ENCODE measurements around the gene ZNF844. TPM values are rescaled to one million over a fixed set of nuclear protein-coding genes. Genes with fewer than 3 reads are reported as not detected.

ZNF844 gene
- total and polyA plus RNA-seq, 4 donors, result 3.0 to 25.5 (median 7.2) TPM

GRCh38 chr19:12052091-12052496 lies 12.4 kb upstream of the ZNF844 start:
- no peak for TF ChIP-seq CTCF (IDR thresholded peaks at IDR 0.05; ENCODE audit: control extremely low read depth, extremely low read depth)
- Histone ChIP-seq H3K9me3 (ENCODE audit: control insufficient read depth in 4 of 4, insufficient read depth in 3 of 4, low read length in 3 of 4) (no peaks in the 10 kb centered on the region), H3K36me3 (ENCODE audit: control insufficient read depth in 4 of 4, insufficient read depth in 4 of 4, low read length in 4 of 4) (no peaks in the 10 kb centered on the region), H3K4me1 (ENCODE audit: control insufficient read depth in 5 of 5, insufficient read depth in 5 of 5, low read length in 5 of 5) (peaks cover 0 to 6% (median 0%) of the 10 kb centered on the region in 5 donors), H3K4me3 (peak overlapping the region; percentile 49), H3K9ac (ENCODE audit: insufficient read depth in 1 of 2, low read length in 2 of 2) (peak overlapping the region; percentile 23 to 28), H3K27ac (ENCODE audit: low read depth in 1 of 2, low read length in 1 of 2) (peak overlapping the region; percentile 53 to 72), H3K27me3 (ENCODE audit: control insufficient read depth in 3 of 3, insufficient read depth in 3 of 3, low read length in 2 of 3) (no peaks in the 10 kb centered on the region)
- DNase-seq, result peak in 2 of 3 donors; percentile 36 to 51
- WGBS, 2 donors, result 1% methylated on average over 14 of the region's 14 CpGs
- no peak for ATAC-seq (ENCODE audit: insufficient read depth, low FRiP score)

DNA sequence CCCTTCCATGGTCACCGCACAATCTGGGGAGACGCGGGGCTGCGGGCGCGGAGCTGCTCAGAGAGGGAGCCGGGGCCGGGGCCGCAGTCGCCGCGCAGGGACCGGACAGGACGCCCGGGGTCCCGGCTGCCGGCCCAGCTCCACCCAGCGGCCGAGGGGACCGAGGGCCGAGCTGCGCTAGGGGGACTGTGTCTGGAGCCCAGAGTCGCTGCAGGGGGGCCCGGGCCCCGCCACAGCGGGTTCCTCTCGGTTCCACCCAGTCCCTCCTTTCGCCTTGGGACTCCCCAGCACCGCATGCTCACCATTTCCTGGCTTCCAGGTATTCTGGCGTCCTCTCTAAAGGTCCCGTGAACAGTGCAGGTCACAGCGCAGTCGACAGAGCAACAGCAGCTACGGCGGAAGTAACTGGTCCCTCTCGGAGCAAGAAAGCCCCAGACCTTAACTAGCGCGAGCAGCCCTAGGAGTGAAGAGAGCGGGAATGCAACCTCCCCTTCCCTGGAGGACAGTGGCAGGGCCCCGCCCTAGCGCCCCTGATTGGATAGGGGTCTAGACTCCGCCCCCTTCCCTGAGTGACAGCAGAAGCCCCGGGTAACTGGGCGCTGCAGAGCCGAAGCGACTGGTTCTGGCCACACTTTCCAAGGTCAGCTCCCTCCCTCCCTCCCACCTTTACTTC lies 11.9 kb upstream of the ZNF844 start, which contains the start of gene ZNF878:
TSS of gene ZNF878 (minus strand) at position 465 of the 673 bp plus-strand sequence. CDS start at position 305, 160 bp downstream.
- TF ChIP-seq CTCF (IDR thresholded peaks at IDR 0.05; ENCODE audit: control extremely low read depth, extremely low read depth), result no peak
- H3K27ac ChIP-seq (ENCODE audit: low read depth in 1 of 2, low read length in 1 of 2), result peak within 1 kb of the TSS; percentile 53 to 72
- H3K9me3 ChIP-seq (ENCODE audit: control insufficient read depth in 4 of 4, insufficient read depth in 3 of 4, low read length in 3 of 4), result no peaks in the 10 kb centered on the region
- peak within 1 kb of the TSS; percentile 49 for H3K4me3 ChIP-seq
- H3K27me3 ChIP-seq (ENCODE audit: control insufficient read depth in 3 of 3, insufficient read depth in 3 of 3, low read length in 2 of 3), result no peaks in the 10 kb centered on the region
- H3K9ac ChIP-seq (ENCODE audit: insufficient read depth in 1 of 2, low read length in 2 of 2), result peak within 1 kb of the TSS; percentile 28 to 79
- H3K4me1 ChIP-seq (ENCODE audit: control insufficient read depth in 5 of 5, insufficient read depth in 5 of 5, low read length in 5 of 5), result peaks cover 0 to 6% (median 0%) of the 10 kb centered on the region in 5 donors
- DNase-seq (peak; percentile 95 to 97 (median 97)), ATAC-seq (ENCODE audit: insufficient read depth, low FRiP score) (peak; percentile 98)
- no peaks in the 10 kb centered on the region for H3K36me3 ChIP-seq (ENCODE audit: control insufficient read depth in 4 of 4, insufficient read depth in 4 of 4, low read length in 4 of 4)
- 0% methylated on average over 37 to 46 of the region's 46 CpGs for WGBS, 2 donors

DNA sequence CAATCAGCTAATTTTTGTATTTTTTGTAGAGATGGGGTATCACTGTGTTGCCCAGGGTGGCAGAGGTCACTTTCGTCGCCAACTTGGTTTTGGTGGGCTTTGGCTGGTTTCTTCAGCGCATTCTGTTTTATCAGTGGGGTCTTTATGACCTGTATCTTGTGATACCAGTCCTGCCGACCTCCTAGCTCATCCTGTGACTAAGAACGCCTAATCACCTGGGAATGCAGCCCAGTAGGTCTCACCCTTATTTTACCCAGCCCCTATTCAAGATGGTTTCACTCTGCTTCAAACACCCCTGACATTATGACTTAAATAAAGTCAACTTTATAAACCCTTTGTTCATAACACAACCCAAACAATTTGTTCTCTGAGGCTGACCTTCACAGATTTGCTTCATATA lies 8.7 kb upstream of the ZNF844 start:
- H3K9ac ChIP-seq (ENCODE audit: insufficient read depth in 1 of 2, low read length in 2 of 2), result no peak overlapping the region
- 84% methylated on average over 5 of the region's 5 CpGs for WGBS, 2 donors
- DNase-seq, result no peak
- no peaks in the 10 kb centered on the region for H3K9me3 ChIP-seq (ENCODE audit: control insufficient read depth in 4 of 4, insufficient read depth in 3 of 4, low read length in 3 of 4)
- H3K27me3 ChIP-seq (ENCODE audit: control insufficient read depth in 3 of 3, insufficient read depth in 3 of 3, low read length in 2 of 3), result no peaks in the 10 kb centered on the region
- H3K27ac ChIP-seq (ENCODE audit: low read depth in 1 of 2, low read length in 1 of 2), result no peak overlapping the region
- ATAC-seq (ENCODE audit: insufficient read depth, low FRiP score), result no peak
- TF ChIP-seq CTCF (IDR thresholded peaks at IDR 0.05; ENCODE audit: control extremely low read depth, extremely low read depth), result no peak
- no peaks in the 10 kb centered on the region for H3K36me3 ChIP-seq (ENCODE audit: control insufficient read depth in 4 of 4, insufficient read depth in 4 of 4, low read length in 4 of 4)
- no peak overlapping the region for H3K4me3 ChIP-seq
- H3K4me1 ChIP-seq (ENCODE audit: control insufficient read depth in 5 of 5, insufficient read depth in 5 of 5, low read length in 5 of 5), result peaks cover 0 to 6% (median 0%) of the 10 kb centered on the region in 5 donors
